ENCODE results near the gene PPAN.

The PPAN gene

GRCh38 chr19:10122045-10122444, 15.9 kb downstream of the PPAN start:
- Histone ChIP-seq H3K9me3 (ENCODE audit: insufficient read depth, low read length) (no peaks in the 10 kb centered on the region), H3K4me2 (ENCODE audit: low read depth, low read length, poor library complexity, severe bottlenecking) (no peak overlapping the region), H3K9ac (ENCODE audit: low read length) (no peak overlapping the region), H3F3A (ENCODE audit: insufficient read depth) (peaks cover 36% of the 10 kb centered on the region), H3K9me2 (replicated peaks; ENCODE audit: insufficient read depth, low read length) (no peaks in the 10 kb centered on the region), H4K20me1 (ENCODE audit: low read depth, low read length) (no peaks in the 10 kb centered on the region), H3K27ac (ENCODE audit: low read depth, low read length) (no peak overlapping the region), H3K4me3 (ENCODE audit: insufficient read depth, low read length, poor library complexity, severe bottlenecking) (no peak overlapping the region), H3K79me2 (ENCODE audit: insufficient read depth, low read length) (peaks cover 13% of the 10 kb centered on the region), H3K27me3 (ENCODE audit: low read length) (no peaks in the 10 kb centered on the region), H3K36me3 (ENCODE audit: low read length) (peaks cover 7% of the 10 kb centered on the region; the same call in 1 of the 2 replicates), H2AFZ (ENCODE audit: low read depth, low read length, severe bottlenecking) (no peak overlapping the region)
- TF ChIP-seq EZH2phosphoT487 (conservative IDR thresholded peaks at IDR 0.05; ENCODE audit: low read length) (no peak), CTCF (IDR thresholded peaks at IDR 0.05; ENCODE audit: insufficient read depth, low read length, poor library complexity, severe bottlenecking) (no peak)

GRCh38 chr19:10124429-10124828, 18.3 kb downstream of the PPAN start:
- Histone ChIP-seq H3K9me2 (replicated peaks; ENCODE audit: insufficient read depth, low read length) (no peaks in the 10 kb centered on the region), H3K9me3 (ENCODE audit: insufficient read depth, low read length) (no peaks in the 10 kb centered on the region), H3K36me3 (ENCODE audit: low read length) (peaks cover 15% of the 10 kb centered on the region; the same call in 1 of the 2 replicates), H3K9ac (ENCODE audit: low read length) (no peak overlapping the region), H4K20me1 (ENCODE audit: low read depth, low read length) (no peaks in the 10 kb centered on the region), H3F3A (ENCODE audit: insufficient read depth) (peaks cover 46% of the 10 kb centered on the region), H3K79me2 (ENCODE audit: insufficient read depth, low read length) (peaks cover 2% of the 10 kb centered on the region; the same call in 1 of the 2 replicates), H3K27ac (ENCODE audit: low read depth, low read length) (no peak overlapping the region), H2AFZ (ENCODE audit: low read depth, low read length, severe bottlenecking) (no peak overlapping the region), H3K27me3 (ENCODE audit: low read length) (no peaks in the 10 kb centered on the region), H3K4me2 (ENCODE audit: low read depth, low read length, poor library complexity, severe bottlenecking) (no peak overlapping the region), H3K4me3 (ENCODE audit: insufficient read depth, low read length, poor library complexity, severe bottlenecking) (no peak overlapping the region)
- TF ChIP-seq CTCF (IDR thresholded peaks at IDR 0.05; ENCODE audit: insufficient read depth, low read length, poor library complexity, severe bottlenecking) (no peak), EZH2phosphoT487 (conservative IDR thresholded peaks at IDR 0.05; ENCODE audit: low read length) (no peak)

- Histone ChIP-seq H3K9ac (ENCODE audit: low read length) (no peak overlapping the region), H2AFZ (ENCODE audit: low read depth, low read length, severe bottlenecking) (no peak overlapping the region), H3F3A (ENCODE audit: insufficient read depth) (peaks cover 41% of the 10 kb centered on the region), H3K4me3 (ENCODE audit: insufficient read depth, low read length, poor library complexity, severe bottlenecking) (no peak overlapping the region), H3K36me3 (ENCODE audit: low read length) (peaks cover 24% of the 10 kb centered on the region), H3K9me2 (replicated peaks; ENCODE audit: insufficient read depth, low read length) (no peaks in the 10 kb centered on the region), H3K27me3 (ENCODE audit: low read length) (no peaks in the 10 kb centered on the region), H3K27ac (ENCODE audit: low read depth, low read length) (no peak overlapping the region), H3K9me3 (ENCODE audit: insufficient read depth, low read length) (no peaks in the 10 kb centered on the region), H3K79me2 (ENCODE audit: insufficient read depth, low read length) (no peaks in the 10 kb centered on the region), H4K20me1 (ENCODE audit: low read depth, low read length) (no peaks in the 10 kb centered on the region), H3K4me2 (ENCODE audit: low read depth, low read length, poor library complexity, severe bottlenecking) (no peak overlapping the region)
- TF ChIP-seq EZH2phosphoT487 (conservative IDR thresholded peaks at IDR 0.05; ENCODE audit: low read length) (no peak), CTCF (IDR thresholded peaks at IDR 0.05; ENCODE audit: insufficient read depth, low read length, poor library complexity, severe bottlenecking) (no peak)
These were observed 20.1 kb downstream of the PPAN start for GRCh38 chr19:10126213-10126639.

All from SU-DHL-6 (cell line).